GM18517 (cell line): ENCODE results near the gene RHOT2.

ENCODE experiments used
- ATAC-seq: cut with Tn5 transposase; IDR thresholded peaks from one replicate; pipeline ENCODE4 v1.9.1; 2021; ENCODE audit warnings: mild to moderate bottlenecking, moderate library complexity; ENCODE audit not compliant: unreplicated experiment

RHOT2 gene

DNA sequence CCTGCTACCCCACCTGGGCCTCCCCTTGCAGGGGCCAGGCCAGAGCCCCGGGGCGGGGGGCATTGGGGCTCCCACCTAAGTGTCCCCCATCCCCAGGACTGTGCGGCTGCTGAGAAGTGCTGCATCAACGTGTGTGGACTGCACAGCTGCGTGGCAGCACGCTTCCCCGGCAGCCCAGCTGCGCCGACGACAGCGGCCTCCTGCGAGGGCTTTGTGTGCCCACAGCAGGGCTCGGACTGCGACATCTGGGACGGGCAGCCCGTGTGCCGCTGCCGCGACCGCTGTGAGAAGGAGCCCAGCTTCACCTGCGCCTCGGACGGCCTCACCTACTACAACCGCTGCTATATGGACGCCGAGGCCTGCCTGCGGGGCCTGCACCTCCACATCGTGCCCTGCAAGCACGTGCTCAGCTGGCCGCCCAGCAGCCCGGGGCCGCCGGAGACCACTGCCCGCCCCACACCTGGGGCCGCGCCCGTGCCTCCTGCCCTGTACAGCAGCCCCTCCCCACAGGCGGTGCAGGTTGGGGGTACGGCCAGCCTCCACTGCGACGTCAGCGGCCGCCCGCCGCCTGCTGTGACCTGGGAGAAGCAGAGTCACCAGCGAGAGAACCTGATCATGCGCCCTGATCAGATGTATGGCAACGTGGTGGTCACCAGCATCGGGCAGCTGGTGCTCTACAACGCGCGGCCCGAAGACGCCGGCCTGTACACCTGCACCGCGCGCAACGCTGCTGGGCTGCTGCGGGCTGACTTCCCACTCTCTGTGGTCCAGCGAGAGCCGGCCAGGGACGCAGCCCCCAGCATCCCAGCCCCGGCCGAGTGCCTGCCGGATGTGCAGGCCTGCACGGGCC lies 35.2 kb upstream of the RHOT2 start:
- no peak for ATAC-seq

GRCh38 chr16:633336-634050 lies 34.4 kb upstream of the RHOT2 start:
- no peak for ATAC-seq

- no peak for ATAC-seq
Measured at GRCh38 chr16:634051-634670, 33.8 kb upstream of the RHOT2 start.

DNA sequence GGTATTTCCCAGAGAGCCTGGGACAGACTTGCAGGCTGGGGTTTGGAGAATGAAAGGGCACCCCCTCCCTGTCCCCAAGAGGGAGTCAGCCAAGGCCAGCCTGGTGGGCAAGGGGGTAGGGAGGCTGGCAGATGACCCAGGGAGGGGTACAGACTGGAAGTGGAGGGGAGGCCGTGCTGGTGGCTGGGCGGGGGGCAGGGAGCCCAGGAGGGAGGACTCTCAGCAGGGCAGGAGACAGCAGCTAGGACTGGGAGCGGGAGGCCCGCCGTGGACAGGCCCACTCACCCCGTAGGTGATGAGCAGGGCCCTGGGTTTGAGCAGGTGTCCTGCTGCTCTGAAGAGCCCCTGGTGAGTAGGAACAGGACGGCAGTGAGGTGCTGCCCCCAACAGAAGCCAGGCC lies 32.9 kb upstream of the RHOT2 start:
- ATAC-seq = no peak

- peak; percentile 1 for ATAC-seq
Measured at GRCh38 chr16:635573-636205, 32.2 kb upstream of the RHOT2 start.

DNA sequence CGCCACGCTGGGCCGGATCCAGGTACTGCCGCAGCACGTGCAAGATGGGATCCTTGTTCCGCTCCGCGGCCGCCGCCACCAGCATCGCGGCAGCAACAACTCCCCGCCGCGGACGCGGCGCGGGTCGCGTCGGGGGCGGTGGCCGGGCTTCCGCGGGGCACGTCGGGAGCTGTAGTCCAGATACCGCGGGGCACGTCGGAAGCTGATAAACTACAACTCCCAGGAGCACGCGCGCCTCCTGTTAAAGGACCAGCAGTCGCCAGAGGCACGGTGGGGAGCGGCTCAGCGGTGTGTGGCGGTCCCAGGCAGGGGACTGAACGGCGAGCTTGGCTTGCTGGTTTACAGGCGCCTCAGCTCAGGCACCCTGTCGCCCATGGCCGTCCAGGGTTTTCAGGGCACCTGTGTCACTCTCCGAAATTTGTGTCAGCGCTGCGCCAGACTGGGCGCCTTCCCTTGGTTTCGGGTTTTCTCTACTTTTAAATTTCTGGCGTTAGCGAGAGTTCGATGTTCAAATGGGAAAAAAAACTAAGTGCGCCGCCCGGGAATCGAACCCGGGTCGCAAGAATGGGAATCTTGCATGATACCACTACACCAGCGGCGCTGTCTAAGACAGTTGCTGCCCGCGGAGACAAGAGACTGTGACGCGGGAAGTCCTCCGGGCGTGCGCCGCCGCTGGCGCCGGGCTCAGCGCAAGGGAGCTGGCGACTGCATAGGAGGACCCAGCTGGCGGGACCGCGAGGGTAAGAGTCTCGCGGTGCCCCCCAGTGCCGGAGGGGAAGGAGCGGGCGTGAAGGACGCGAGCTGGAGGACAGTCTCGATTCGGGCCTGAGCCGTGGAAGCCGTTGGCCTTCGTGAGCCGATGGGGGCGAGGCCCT lies 31.5 kb upstream of the RHOT2 start, which contains the start of gene METTL26:
METTL26 (minus strand) TSS at position 100 of the 875 bp plus-strand sequence; CDS start at position 85, 15 bp downstream.
- ATAC-seq = peak; percentile 63

DNA sequence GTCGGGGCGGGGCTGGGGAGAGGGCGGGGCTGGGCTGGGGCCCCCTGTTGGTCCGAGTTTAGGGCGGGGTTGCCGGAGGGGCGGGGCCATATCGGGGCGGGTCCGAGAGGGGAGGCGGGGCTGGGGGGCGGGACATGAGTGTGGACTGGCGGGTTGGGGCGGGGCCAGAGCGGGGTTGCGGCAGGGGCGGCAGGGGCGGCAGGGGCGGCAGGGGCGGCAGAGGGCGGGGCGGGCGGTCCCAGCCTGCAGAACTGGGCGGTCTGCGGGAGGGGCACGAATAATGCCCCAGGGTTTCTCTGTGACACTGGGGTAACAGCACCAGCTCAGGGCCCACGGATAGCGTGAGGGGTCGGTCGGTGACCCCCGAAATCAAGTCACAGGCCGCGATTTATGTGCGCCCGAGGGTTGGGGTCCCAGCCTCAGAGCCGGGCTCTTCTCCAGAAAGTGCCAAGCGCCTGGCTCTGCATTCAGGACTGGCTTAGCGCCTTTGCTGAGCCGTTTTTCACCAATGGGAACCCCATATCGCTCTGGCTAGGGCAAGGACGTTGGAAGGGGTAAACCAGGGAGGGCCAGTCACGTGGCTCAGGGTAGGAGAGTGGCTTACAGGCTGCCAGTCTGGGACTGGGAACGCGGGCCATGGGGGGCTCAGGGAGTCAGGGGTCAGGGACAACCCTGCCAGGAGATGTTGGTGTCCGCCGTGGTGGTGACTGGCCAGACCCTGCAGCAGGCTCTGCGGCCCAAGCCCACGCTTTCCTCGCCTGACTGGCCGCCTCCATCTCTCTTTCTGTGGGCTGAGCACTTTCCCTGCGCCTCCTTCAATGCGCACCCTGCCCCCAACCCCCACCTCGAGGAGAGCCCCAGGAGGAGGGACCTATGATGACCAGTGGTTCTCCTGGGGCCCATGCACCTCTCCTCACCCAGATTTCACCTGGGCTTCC lies 30.6 kb upstream of the RHOT2 start:
- no peak for ATAC-seq

- ATAC-seq = no peak
Measured at GRCh38 chr16:638034-638543, 29.8 kb upstream of the RHOT2 start.

DNA sequence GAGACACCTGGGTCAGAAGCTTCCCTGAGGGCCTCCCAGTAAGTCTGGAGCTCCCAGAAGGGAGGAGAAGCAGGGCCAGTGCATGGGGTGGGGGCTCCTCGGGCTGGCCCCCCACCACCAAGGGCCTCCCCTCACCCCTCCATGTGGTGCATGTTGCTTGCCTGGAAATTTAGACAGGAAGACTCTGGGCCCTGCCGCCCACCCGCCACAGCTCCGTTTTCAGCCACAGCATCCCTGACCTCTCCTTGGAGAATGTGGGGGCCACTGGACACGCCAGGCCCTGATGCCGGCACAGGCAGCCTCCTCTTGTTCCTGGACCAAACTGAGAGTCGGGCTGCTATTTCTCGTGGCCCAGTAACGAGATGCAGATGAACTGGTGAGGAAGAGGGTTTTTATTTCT lies 29.1 kb upstream of the RHOT2 start:
- ATAC-seq = no peak

DNA sequence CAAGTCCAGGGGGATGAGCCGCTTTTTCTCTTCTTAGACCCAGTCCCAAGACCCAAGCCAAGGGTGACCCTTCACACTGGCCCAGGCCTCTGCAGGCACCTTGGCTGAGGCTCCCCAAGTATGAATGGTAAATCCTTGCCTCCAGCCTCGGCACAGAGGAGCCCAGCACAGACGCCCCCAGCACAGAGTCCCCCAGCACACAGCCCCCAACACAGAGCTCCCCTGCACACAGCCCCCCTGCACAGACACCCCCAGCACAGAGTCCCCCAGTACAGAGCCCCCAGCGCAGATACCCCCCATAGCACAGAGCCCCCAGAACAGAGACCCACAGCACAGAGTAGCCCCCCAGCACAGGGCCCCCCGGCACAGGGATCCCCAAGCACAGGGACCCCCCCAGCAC lies 27.3 kb upstream of the RHOT2 start:
- ATAC-seq = no peak

DNA sequence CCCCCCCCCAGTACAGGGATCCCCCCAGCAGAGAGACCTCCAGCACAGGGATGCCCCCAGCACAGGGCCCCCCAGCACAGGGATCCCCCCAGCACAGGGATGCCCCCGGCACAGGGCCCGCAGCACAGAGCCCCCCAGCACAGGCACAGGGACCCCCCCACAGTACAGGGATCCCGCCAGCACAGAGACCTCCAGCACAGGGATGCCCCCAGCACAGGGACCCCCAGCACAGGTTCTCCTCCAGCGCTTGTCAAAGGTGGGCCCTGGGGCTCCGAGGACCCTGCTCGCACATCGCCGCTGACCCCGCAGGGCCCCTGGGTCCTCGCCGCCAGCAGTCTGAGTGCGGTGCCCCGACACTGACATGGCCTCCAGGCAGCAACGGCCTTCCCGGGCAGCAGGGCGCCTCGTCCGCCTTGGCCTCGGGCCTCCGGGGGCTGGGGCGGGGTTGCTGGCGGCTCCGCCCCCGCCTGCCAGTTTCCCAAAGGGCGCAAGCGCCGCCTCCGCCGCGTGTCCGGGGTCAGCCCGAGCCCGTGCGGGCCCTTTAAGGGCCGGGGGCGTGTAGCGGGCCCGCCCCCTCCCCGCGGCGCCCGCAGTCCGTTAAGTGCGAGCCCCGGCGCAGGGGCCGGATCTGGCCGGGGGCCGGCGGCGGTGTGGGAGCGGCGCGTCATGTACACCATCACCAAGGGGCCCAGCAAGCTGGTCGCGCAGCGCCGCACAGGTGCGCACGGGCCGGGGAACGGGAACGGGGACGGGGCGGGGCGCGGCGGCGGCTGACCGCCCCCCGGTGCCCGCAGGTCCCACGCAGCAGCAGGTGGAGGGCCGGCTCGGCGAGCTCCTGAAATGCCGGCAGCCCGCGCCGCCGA lies 26.4 kb upstream of the RHOT2 start, which contains the start of gene MCRIP2:
MCRIP2 (plus strand) TSS at position 503 of the 863 bp plus-strand sequence; CDS start at position 667, 164 bp downstream.
- peak; percentile 43 for ATAC-seq

DNA sequence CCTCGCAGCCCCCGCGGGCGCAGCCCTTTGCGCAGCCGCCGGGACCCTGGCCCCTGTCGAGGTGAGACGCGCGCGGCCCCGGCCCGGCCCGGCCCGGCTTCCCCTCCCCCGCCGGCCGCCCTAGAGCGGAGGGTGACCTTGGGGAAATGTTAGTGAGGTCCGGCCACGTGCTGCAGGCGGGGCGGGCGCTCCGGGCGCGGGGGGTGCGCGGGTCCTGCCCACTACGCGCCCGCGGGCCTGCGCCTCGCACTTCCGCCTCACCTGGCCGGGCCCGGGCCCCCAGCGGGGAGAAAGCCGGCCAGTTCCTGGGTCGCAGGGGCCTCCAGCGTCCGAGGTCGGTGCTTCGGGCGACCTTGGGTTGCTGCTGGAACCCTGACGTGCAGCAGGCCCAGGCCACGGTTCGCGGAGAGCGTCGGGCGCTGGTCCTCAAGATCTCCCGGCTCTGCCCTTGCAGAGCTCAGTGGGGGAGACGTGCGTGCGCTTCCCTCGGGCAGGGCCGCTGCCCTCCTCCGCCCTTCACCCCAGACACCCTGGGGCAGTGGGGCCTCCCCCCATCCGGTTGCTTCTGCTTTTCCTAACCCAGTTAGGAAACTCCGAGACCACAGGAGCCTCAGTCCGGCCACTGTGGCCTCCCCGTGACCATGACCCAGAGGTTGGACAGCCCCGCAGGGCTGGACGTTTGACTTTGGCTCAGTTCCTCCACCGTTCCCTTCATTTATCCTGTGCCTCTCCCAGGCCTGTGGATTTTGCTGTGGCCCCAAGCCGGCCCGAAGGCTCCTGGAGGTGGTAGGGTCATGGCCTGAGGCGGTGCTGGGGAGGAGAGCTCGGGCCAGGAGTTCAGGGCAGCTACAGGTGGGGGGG lies 25.5 kb upstream of the RHOT2 start:
- ATAC-seq = peak; percentile 25

GRCh38 chr16:643050-643368 lies 24.9 kb upstream of the RHOT2 start:
- no peak for ATAC-seq

- no peak for ATAC-seq
Measured at GRCh38 chr16:644556-644955, 23.4 kb upstream of the RHOT2 start.

DNA sequence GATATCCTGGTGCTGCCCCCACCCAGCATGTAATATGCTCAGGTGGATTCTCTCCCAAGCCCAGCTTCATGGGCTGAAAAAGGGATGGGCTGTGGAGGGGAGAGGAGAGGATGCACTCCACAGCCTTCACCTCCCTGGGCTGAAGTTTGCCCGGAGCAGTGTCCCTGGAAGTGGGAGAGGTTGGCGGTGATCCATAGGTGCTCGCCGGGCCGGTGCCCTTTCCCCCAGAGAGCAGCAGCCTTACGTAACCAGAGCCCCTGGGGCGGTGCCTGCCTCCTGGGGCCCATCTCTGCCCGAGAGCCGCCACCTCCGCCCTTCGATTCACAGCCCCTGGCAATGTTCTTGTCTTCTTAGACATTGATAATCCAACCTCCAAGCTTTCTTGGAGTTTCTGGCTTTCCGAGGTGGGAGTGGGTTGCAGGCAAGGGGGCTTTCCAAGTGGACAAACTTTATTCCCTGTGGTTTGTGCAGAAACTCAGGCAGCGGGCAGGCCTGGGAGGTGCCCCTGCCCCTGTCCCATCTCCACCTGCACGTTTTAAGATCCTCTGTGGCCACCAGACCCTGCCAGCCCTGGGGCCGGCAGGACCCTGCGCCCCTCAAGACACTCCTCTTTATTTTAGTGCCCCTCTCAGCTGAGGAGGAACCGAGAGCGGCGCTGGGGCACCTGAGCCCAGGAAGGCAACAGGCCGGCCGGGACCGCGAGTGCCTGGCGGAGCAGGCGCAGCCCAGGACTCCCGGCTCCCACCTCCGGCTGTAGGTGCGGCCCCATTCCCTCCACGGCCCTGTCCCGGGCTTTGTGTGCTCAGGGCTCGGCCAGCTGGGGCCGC lies 21.9 kb upstream of the RHOT2 start:
- ATAC-seq = no peak

DNA sequence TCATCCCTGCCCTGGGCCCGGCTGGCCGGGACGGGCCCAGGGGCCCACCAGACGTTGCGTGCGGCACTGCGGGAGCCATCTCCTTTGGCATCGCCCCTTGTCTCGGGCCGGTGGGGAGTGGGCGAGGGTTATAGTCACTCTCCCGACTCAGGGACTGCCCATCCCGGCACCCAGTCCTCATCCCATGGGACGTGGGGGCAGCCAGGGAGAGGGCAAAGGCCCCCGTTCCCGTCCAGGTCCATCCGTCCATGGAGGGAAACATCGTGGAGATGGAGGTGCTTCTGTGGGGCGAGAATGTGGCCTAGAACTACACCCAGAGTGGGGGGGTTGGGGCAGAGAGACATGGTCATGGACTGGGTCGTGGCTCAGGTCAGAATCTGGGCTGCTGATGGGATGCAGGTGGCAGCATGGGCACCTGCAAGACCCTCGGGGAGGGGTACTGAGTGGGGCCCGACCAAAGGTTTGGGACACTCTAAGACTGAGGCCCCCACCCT lies 21.2 kb upstream of the RHOT2 start:
- ATAC-seq = no peak
